ENCODE results near the gene ESR2. TPM values are rescaled to one million over a fixed set of nuclear protein-coding genes. Genes with fewer than 3 reads are reported as not detected.

ESR2 gene
- total and polyA plus RNA-seq, 9 donors = 5.1 to 26.2 (median 13.5) TPM

DNA sequence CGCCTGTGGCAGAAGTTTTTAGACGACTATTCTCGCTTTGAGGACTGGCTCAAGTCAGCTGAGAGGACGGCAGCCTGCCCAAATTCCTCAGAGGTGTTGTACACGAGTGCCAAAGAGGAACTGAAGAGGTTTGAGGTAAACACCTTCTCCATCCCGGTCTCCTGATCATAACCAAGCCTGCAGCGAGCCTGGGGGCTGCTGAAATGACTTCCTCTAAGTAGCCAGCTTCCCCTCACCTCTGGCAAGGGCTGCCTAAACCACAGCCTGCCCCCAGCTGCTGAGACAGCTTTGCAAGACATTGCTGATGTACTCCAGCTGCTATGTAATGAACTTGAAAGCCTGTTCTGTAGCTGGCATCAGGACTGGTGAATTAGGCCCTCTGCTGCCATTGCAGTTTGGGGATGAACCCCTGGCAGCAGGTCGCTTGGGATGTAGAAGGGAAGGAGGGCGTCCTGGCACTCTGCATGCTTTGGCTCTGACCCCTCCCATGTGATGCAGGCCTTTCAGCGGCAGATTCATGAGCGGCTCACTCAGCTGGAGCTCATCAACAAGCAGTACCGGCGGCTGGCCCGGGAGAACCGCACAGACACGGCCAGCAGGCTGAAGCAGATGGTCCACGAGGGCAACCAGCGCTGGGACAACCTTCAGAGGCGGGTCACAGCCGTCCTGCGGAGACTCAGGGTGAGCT is 84.6 kb downstream of the ESR2 start:
- intact Hi-C loops (cut with DNase I) = no loop called here
- Histone ChIP-seq H3K27me3 (no peaks in the 10 kb centered on the region), H3K4me3 (no peak overlapping the region), H3K36me3 (no peaks in the 10 kb centered on the region), H3K27ac (peak overlapping the region; percentile 24 to 44), H3K4me1 (ENCODE audit: insufficient read depth) (peaks cover 16% of the 10 kb centered on the region), H3K9me3 (no peaks in the 10 kb centered on the region)
- TF ChIP-seq EP300 (IDR thresholded peaks at IDR 0.05) (no peak), POLR2A (IDR thresholded peaks at IDR 0.05) (no peak)
- TF ChIP-seq, protein P1, sequence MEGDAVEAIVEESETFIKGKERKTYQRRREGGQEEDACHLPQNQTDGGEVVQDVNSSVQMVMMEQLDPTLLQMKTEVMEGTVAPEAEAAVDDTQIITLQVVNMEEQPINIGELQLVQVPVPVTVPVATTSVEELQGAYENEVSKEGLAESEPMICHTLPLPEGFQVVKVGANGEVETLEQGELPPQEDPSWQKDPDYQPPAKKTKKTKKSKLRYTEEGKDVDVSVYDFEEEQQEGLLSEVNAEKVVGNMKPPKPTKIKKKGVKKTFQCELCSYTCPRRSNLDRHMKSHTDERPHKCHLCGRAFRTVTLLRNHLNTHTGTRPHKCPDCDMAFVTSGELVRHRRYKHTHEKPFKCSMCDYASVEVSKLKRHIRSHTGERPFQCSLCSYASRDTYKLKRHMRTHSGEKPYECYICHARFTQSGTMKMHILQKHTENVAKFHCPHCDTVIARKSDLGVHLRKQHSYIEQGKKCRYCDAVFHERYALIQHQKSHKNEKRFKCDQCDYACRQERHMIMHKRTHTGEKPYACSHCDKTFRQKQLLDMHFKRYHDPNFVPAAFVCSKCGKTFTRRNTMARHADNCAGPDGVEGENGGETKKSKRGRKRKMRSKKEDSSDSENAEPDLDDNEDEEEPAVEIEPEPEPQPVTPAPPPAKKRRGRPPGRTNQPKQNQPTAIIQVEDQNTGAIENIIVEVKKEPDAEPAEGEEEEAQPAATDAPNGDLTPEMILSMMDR (IDR thresholded peaks at IDR 0.05) = no peak
- 12 to 33% (median 13%) methylated on average over 14 to 21 of the region's 21 CpGs for WGBS, 3 donors
- peak; percentile 73 to 84 (median 80) for DNase-seq

DNA sequence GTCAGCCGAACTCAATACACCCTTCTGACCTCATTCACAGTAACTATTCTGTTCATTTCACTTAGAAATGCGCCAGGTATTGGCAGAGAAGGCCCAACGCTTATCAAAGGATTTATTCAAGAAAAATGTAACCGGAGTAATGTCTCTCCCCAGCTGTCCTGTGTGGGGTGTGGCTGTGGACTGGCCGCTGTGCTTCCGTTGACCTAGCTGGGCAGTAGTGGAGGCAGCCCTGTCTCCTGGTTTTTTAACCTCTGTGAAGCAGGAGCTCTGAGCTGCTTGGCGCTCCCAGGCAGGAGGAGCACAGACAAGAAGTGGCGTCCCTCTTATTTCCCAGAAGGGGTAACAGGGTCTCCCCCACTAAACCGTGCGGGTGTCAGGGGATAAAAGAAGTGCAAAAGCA is 85.2 kb downstream of the ESR2 start:
- WGBS, 3 donors = 50 to 74% (median 52%) methylated on average over 10 of the region's 10 CpGs
- Histone ChIP-seq H3K9me3 (no peaks in the 10 kb centered on the region), H3K36me3 (no peaks in the 10 kb centered on the region), H3K27me3 (no peaks in the 10 kb centered on the region), H3K4me3 (no peak overlapping the region), H3K27ac (peak overlapping the region in 1 of 2 donors; percentile 44), H3K4me1 (ENCODE audit: insufficient read depth) (peaks cover 16% of the 10 kb centered on the region)
- TF ChIP-seq, protein P1 (IDR thresholded peaks at IDR 0.05) = no peak
- TF ChIP-seq POLR2A (IDR thresholded peaks at IDR 0.05) (no peak), EP300 (IDR thresholded peaks at IDR 0.05) (no peak)
- intact Hi-C loops (cut with DNase I) = no loop called here
- DNase-seq = no peak

DNA sequence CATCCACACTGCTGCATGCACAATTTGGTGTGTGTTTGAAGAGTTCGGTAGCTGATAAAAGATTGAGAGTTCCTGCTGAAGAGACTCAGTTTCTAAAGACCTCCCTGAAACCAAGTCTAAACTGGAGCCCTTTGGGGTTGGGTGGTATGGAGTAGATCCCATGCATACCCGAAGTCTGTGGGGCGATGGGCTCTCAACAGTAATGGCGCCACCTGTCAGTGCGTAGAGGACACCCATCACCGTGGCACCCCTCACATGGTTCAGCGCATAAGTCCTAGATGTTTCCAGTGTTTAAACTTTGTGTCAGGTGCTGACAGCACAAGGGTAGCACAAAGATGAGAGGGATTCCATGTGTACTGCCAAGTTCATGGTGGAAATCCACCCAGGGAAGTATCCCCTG is 85.9 kb downstream of the ESR2 start:
- H3K36me3 ChIP-seq = no peaks in the 10 kb centered on the region
- no peaks in the 10 kb centered on the region for H3K9me3 ChIP-seq
- intact Hi-C loops (cut with DNase I) = no loop called here
- WGBS, 3 donors = 94 to 99% (median 97%) methylated on average over 7 of the region's 7 CpGs
- H3K27me3 ChIP-seq = no peaks in the 10 kb centered on the region
- DNase-seq = no peak
- no peak overlapping the region for H3K4me3 ChIP-seq
- TF ChIP-seq POLR2A (IDR thresholded peaks at IDR 0.05) (no peak), EP300 (IDR thresholded peaks at IDR 0.05) (no peak)
- TF ChIP-seq, protein P1 (IDR thresholded peaks at IDR 0.05) = no peak
- H3K27ac ChIP-seq = no peak overlapping the region
- H3K4me1 ChIP-seq (ENCODE audit: insufficient read depth) = peaks cover 16% of the 10 kb centered on the region

DNA sequence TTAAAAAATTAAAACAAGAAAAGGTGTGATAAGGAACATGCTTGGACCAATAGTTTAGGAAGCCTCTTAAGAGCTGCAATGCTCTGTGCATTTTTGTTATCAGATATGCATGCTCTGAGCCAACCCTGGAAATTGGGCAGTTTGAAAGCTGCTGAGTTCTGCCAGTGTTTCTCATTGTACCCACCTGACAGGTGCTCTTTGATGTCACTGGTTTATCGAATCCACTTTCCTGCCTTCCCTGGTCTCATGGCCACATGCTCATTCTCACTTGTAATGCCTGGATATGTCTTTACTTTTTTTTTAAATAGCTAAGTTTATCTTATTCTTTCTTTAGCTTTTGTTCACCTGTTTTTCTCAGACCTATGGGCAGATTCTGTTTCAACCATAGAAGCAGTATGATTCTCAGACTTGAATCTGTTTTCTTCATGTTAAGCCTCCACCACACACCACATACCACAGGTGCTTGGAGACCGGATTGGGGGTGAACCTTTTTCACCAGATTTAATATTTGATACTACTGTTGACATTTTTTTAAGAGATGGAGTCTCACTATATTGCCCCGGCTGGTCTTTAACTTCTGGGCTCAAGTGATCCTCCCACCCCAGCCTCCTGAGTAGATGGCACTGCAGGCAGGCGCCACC is 90.7 kb downstream of the ESR2 start:
- H3K4me1 ChIP-seq (ENCODE audit: insufficient read depth) = peaks cover 22% of the 10 kb centered on the region
- intact Hi-C loops (cut with DNase I) = no loop called here
- TF ChIP-seq EP300 (IDR thresholded peaks at IDR 0.05) = no peak
- no peak for TF ChIP-seq POLR2A (IDR thresholded peaks at IDR 0.05)
- TF ChIP-seq, protein P1 (IDR thresholded peaks at IDR 0.05) = no peak

More for the DNA sequence above, 90.7 kb downstream of the ESR2 start:
- H3K9me3 ChIP-seq = no peaks in the 10 kb centered on the region
- H3K4me3 ChIP-seq = no peak overlapping the region
- no peak for DNase-seq
- 93 to 95% (median 94%) methylated on average over 4 of the region's 4 CpGs for WGBS, 3 donors
- H3K27ac ChIP-seq = no peak overlapping the region
- H3K27me3 ChIP-seq = no peaks in the 10 kb centered on the region
- no peaks in the 10 kb centered on the region for H3K36me3 ChIP-seq
